MM.1S (cell line): ENCODE data around the gene SMYD5.

Source experiments
- DNase-seq: peaks from one replicate; pipeline ENCODE4 v3.0.0-alpha.2; 2015
- H2AFZ ChIP-seq: fragments of 300-600 bp; sonication (generic); 2 replicates; pipeline ENCODE4 v1.6.0; 2016; ENCODE audit warnings: antibody characterized with exemption, low read length
- H3F3A ChIP-seq: fragments of 300-600 bp; sonication (generic); 2 replicates; pipeline ENCODE4 v1.6.1; 2016; ENCODE audit warnings: mild to moderate bottlenecking, antibody characterized with exemption, low read length, moderate library complexity, mixed read lengths; ENCODE audit not compliant: insufficient read depth
- H3K27ac ChIP-seq: fragments of 300-600 bp; sonication (generic); 2 replicates; pipeline ENCODE4 v1.5.1; 2016; ENCODE audit warnings: mild to moderate bottlenecking, low read length
- H3K27me3 ChIP-seq: fragments of 300-600 bp; sonication (generic); replicated peaks from 2 replicates; pipeline ENCODE4 v1.6.0; 2016; ENCODE audit warnings: low read length; ENCODE audit not compliant: insufficient read depth
- H3K36me3 ChIP-seq: fragments of 300-600 bp; sonication (generic); replicated peaks from 2 replicates; pipeline ENCODE4 v1.6.1; 2016; ENCODE audit warnings: mild to moderate bottlenecking, low read length, mixed read lengths; ENCODE audit not compliant: insufficient read depth
- H3K4me1 ChIP-seq: fragments of 300-600 bp; sonication (generic); 2 replicates; pipeline ENCODE4 v1.6.1; 2016; ENCODE audit warnings: low read length, mixed read lengths
- H3K4me2 ChIP-seq: fragments of 300-600 bp; sonication (generic); 2 replicates; pipeline ENCODE4 v1.6.0; 2016; ENCODE audit warnings: low read depth, low read length
- H3K4me3 ChIP-seq: fragments of 300-600 bp; sonication (generic); 2 replicates; pipeline ENCODE4 v1.5.1; 2016; ENCODE audit warnings: low read length, mixed read lengths
- H3K79me2 ChIP-seq: fragments of 300-600 bp; sonication (generic); 2 replicates; pipeline ENCODE4 v1.6.1; 2016; ENCODE audit warnings: mixed run types, low read length, mixed read lengths
- H3K9ac ChIP-seq: fragments of 300-600 bp; sonication (generic); 2 replicates; pipeline ENCODE4 v1.6.1; 2016; ENCODE audit warnings: low read length, mixed read lengths
- H3K9me2 ChIP-seq: fragments of 300-600 bp; sonication (generic); replicated peaks from 2 replicates; pipeline ENCODE4 v1.6.1; 2016; ENCODE audit warnings: mild to moderate bottlenecking, low read length, mixed read lengths; ENCODE audit not compliant: insufficient read depth
- H3K9me3 ChIP-seq: fragments of 300-600 bp; sonication (generic); replicated peaks from 2 replicates; pipeline ENCODE4 v1.6.1; 2016; ENCODE audit warnings: mild to moderate bottlenecking, low read length, mixed read lengths; ENCODE audit not compliant: insufficient read depth
- H4K20me1 ChIP-seq: fragments of 300-600 bp; sonication (generic); 2 replicates; pipeline ENCODE4 v1.6.1; 2016; ENCODE audit warnings: mild to moderate bottlenecking, low read length, moderate library complexity, mixed read lengths; ENCODE audit not compliant: insufficient read depth
- EZH2 ChIP-seq: fragments of 300-600 bp; sonication (generic); optimal IDR thresholded peaks from 2 replicates; pipeline ENCODE3; 2017; ENCODE audit warnings: low read depth, mild to moderate bottlenecking, antibody characterized with exemption, low read length, mixed read lengths
- EZH2phosphoT487 ChIP-seq: fragments of 300-600 bp; sonication (generic); IDR thresholded peaks from 2 replicates; pipeline ENCODE4 v1.6.1; 2018; ENCODE audit warnings: antibody characterized with exemption, low read length
- TF ChIP-seq, protein P1 (sequence below): fragments of 300-600 bp; sonication (generic); IDR thresholded peaks from 2 replicates; pipeline ENCODE4 v1.5.1; 2016; ENCODE audit warnings: antibody characterized with exemption, low read length, mixed read lengths

The SMYD5 gene

DNA sequence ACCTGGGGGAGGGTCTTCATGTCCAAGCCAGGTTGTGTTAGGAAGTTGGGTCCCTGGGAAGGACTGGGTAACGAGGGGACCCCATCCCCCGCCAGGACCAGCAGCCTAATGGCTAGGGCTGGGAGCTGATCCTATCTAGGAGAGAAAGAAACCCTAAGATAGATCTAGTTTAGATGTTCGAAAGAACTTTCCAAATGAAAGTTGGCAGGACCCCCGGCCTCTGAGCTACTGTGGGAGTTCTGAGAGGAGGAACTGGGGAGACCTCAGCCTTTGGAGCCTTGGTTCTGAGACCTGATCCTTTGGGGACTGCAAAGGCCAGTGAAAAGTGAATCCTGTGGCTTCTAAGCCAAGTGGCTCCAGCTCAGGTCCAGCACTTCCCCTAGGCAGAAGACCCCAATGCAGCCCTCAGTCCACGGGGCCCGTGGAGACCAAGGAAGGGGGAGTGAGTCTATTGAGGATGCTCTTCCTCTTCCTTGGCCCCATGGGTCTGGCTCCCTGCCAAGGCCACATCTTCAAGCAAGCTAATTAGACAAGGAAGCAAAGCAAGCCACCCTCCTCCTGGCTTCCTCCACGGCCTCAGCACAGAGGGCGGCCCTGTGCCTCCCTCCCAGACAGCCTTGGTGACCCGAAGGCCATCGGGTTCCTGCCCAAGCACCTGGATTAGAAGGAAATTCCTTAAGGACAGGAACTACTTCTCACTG lies 43.5 kb downstream of the SMYD5 start:
- Histone ChIP-seq H3K79me2 (no peaks in the 10 kb centered on the region), H3K27me3 (no peaks in the 10 kb centered on the region), H3K27ac (no peak overlapping the region), H2AFZ (no peak overlapping the region), H3K4me2 (no peak overlapping the region), H4K20me1 (no peaks in the 10 kb centered on the region), H3K4me1 (no peaks in the 10 kb centered on the region), H3F3A (no peaks in the 10 kb centered on the region; the same call in 1 of the 2 replicates), H3K9me3 (no peaks in the 10 kb centered on the region), H3K4me3 (no peak overlapping the region), H3K9me2 (no peaks in the 10 kb centered on the region), H3K36me3 (no peaks in the 10 kb centered on the region), H3K9ac (no peak overlapping the region)
- DNase-seq, result no peak
- TF ChIP-seq EZH2phosphoT487 (no peak), EZH2 (no peak)
- TF ChIP-seq, protein P1, sequence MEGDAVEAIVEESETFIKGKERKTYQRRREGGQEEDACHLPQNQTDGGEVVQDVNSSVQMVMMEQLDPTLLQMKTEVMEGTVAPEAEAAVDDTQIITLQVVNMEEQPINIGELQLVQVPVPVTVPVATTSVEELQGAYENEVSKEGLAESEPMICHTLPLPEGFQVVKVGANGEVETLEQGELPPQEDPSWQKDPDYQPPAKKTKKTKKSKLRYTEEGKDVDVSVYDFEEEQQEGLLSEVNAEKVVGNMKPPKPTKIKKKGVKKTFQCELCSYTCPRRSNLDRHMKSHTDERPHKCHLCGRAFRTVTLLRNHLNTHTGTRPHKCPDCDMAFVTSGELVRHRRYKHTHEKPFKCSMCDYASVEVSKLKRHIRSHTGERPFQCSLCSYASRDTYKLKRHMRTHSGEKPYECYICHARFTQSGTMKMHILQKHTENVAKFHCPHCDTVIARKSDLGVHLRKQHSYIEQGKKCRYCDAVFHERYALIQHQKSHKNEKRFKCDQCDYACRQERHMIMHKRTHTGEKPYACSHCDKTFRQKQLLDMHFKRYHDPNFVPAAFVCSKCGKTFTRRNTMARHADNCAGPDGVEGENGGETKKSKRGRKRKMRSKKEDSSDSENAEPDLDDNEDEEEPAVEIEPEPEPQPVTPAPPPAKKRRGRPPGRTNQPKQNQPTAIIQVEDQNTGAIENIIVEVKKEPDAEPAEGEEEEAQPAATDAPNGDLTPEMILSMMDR, result no peak

DNA sequence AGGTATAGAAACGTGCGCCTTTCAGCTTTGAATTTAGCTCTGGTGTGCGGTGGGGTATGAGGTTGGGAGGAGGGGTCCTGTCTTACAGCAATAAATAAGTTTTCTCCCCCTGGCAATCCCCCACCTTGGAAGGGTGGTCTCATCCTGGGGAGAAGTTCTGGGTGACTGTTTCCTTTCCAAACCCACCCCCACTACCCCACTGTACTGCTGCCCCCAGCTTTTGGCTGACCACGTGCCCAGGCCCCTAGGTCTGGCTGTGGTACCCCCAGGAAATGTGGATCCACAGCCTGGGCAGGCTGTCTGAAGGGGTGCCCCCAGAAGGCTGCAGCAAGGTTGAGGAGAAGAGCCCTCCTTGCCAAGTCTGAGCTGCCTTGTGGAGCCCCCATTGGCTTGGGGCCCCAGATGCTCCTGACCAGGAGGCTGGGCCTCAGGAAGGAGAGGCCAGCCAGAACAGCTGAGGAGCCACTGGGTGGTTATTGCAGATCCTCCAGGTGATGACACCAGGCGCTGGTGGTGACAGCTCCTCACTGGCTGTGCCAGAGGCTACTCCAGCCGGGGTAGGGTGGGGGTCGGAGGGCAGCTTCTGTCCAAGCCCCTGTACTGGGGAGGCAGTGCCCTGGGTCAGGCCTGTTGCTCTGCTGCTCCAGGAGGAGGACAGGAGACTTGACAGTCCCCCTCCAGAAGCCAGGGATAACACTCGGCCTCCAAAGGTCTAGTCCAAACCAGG lies 44.3 kb downstream of the SMYD5 start:
- no peak overlapping the region for H3K4me3 ChIP-seq
- H3K9me2 ChIP-seq, result no peaks in the 10 kb centered on the region
- no peak overlapping the region for H3K4me2 ChIP-seq
- H3K9ac ChIP-seq, result no peak overlapping the region
- no peaks in the 10 kb centered on the region for H4K20me1 ChIP-seq
- H3F3A ChIP-seq, result no peaks in the 10 kb centered on the region; the same call in 1 of the 2 replicates
- H3K27me3 ChIP-seq, result no peaks in the 10 kb centered on the region
- DNase-seq, result no peak
- no peaks in the 10 kb centered on the region for H3K36me3 ChIP-seq
- no peaks in the 10 kb centered on the region for H3K4me1 ChIP-seq
- no peaks in the 10 kb centered on the region for H3K9me3 ChIP-seq
- TF ChIP-seq EZH2 (no peak), EZH2phosphoT487 (no peak)
- TF ChIP-seq, protein P1, result no peak
- H2AFZ ChIP-seq, result no peak overlapping the region
- no peak overlapping the region for H3K27ac ChIP-seq
- no peaks in the 10 kb centered on the region for H3K79me2 ChIP-seq

DNA sequence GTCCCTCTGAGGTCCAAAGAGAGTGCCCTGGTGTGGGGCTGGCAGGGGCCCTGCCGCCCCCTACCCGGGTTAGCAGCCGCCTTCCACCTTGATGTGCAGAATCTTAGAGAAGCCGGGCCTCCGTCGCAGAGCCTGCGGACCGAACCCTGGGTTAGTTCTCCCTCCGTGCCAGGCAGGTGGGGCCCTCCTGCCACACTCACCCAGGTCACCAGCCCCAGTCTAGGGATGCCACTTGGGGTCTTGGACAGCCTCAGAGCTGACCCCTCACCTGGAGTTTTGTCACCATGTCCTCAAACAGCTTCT lies 44.8 kb downstream of the SMYD5 start:
- Histone ChIP-seq H3K79me2 (no peaks in the 10 kb centered on the region), H3F3A (no peaks in the 10 kb centered on the region; the same call in 1 of the 2 replicates), H3K27me3 (no peaks in the 10 kb centered on the region), H3K9ac (no peak overlapping the region), H3K4me2 (no peak overlapping the region), H2AFZ (no peak overlapping the region), H3K4me3 (no peak overlapping the region), H3K9me2 (no peaks in the 10 kb centered on the region), H3K9me3 (no peaks in the 10 kb centered on the region), H3K36me3 (no peaks in the 10 kb centered on the region), H3K27ac (no peak overlapping the region), H3K4me1 (no peaks in the 10 kb centered on the region), H4K20me1 (no peaks in the 10 kb centered on the region)
- no peak for DNase-seq
- TF ChIP-seq EZH2phosphoT487, result no peak
- TF ChIP-seq, protein P1, result no peak
- no peak for TF ChIP-seq EZH2
